Thoracic aorta (tissue), 2 donors: Measurements from ENCODE around the gene SERINC2. TPM values are rescaled to one million over a fixed set of nuclear protein-coding genes. Genes with fewer than 3 reads are reported as not detected.
"Not testable (repeated sequence)": the region's sequence is repeated elsewhere in the genome, so short reads cannot be mapped to it uniquely, and the experiment has no call there.

Experiments used
- ATAC-seq: fragments of 150-250 bp; one replicate; pipeline ENCODE4 v1.8.0; 2017; ENCODE audit warnings: low read depth; ENCODE audit not compliant: insufficient number of reproducible peaks, low FRiP score
- DNase-seq: peaks from one replicate; pipeline ENCODE4 v3.0.0-alpha.2; 2020; ENCODE audit warnings: low spot score
- H3K27ac ChIP-seq, 2 donors: fragments of 200-600 bp; sonication (generic); 1 replicate in 1 of 2; 2 replicates in 1 of 2; pipeline ENCODE4 v1.5.1; 2016; ENCODE audit warnings: mild to moderate bottlenecking in 2 of 2, moderate library complexity in 2 of 2
- H3K27me3 ChIP-seq: fragments of 200-600 bp; sonication (generic); replicated peaks from 2 replicates; pipeline ENCODE4 v1.6.0; 2016; ENCODE audit warnings: mild to moderate bottlenecking; ENCODE audit not compliant: insufficient read depth
- H3K36me3 ChIP-seq: fragments of 200-600 bp; sonication (generic); one replicate; pipeline ENCODE4 v1.5.1; 2016
- H3K4me1 ChIP-seq, 2 donors: fragments of 200-600 bp; sonication (generic); 1 replicate in 1 of 2; 2 replicates in 1 of 2; pipeline versions ENCODE4 v1.5.1 to v1.6.0; 2016; ENCODE audit warnings: low read depth in 2 of 2, mild to moderate bottlenecking in 1 of 2; ENCODE audit not compliant: control insufficient read depth in 1 of 2
- H3K4me3 ChIP-seq: fragments of 200-600 bp; sonication (generic); 2 replicates; pipeline ENCODE4 v1.5.1; 2016; ENCODE audit warnings: mild to moderate bottlenecking
- H3K9me3 ChIP-seq: fragments of 200-600 bp; sonication (generic); 2 replicates; pipeline ENCODE4 v1.5.1; 2016
- CTCF ChIP-seq: fragments of 200-600 bp; sonication (generic); IDR thresholded peaks from one replicate; pipeline ENCODE4 v1.5.1; 2019; ENCODE audit warnings: antibody characterized with exemption
- total RNA-seq, 2 donors: library from RNA; depleted of rRNA; stranded (reverse); fragments of >200 nt; gene quantifications; one replicate each; pipeline versions ENCODE4 v1.1.0 to v1.2.3, GENCODE V29; 2016

Gene SERINC2
- total RNA-seq, 2 donors from 2014 or later, result 7.6 to 12.3 TPM

GRCh38 chr1:31426249-31426922 lies 13.4 kb downstream of the SERINC2 start:
- H3K27me3 ChIP-seq, result no peaks in the 10 kb centered on the region

GRCh38 chr1:31427322-31427721 lies 14.3 kb downstream of the SERINC2 start:
- H3K36me3 ChIP-seq, result no peaks in the 10 kb centered on the region
- H3K4me1 ChIP-seq, result no peaks in the 10 kb centered on the region
- TF ChIP-seq CTCF, result no peak
- DNase-seq, result no peak
- no peak overlapping the region for H3K4me3 ChIP-seq
- no peak overlapping the region for H3K27ac ChIP-seq
- no peaks in the 10 kb centered on the region for H3K9me3 ChIP-seq
- no peaks in the 10 kb centered on the region for H3K27me3 ChIP-seq
- no peak for ATAC-seq

More at GRCh38 chr1:31426249-31426922, 13.4 kb downstream of the SERINC2 start:
- Histone ChIP-seq H3K4me1 (no peaks in the 10 kb centered on the region), H3K27ac (no peak overlapping the region), H3K36me3 (no peaks in the 10 kb centered on the region), H3K4me3 (no peak overlapping the region), H3K9me3 (no peaks in the 10 kb centered on the region)
- DNase-seq (no peak), ATAC-seq (no peak)
- no peak for TF ChIP-seq CTCF

GRCh38 chr1:31428436-31429221 lies 15.6 kb downstream of the SERINC2 start:
- H3K27ac ChIP-seq, result no peak overlapping the region
- no peak for TF ChIP-seq CTCF
- H3K9me3 ChIP-seq, result no peaks in the 10 kb centered on the region
- H3K4me3 ChIP-seq, result no peak overlapping the region
- no peaks in the 10 kb centered on the region for H3K36me3 ChIP-seq
- no peaks in the 10 kb centered on the region for H3K4me1 ChIP-seq
- ATAC-seq, result no peak
- H3K27me3 ChIP-seq, result no peaks in the 10 kb centered on the region
- no peak for DNase-seq

GRCh38 chr1:31429583-31429982 lies 16.6 kb downstream of the SERINC2 start:
- Histone ChIP-seq H3K4me3 (no peak overlapping the region), H3K4me1 (no peaks in the 10 kb centered on the region), H3K27me3 (no peaks in the 10 kb centered on the region), H3K36me3 (no peaks in the 10 kb centered on the region), H3K9me3 (no peaks in the 10 kb centered on the region), H3K27ac (no peak overlapping the region)
- ATAC-seq (no peak), DNase-seq (no peak)
- TF ChIP-seq CTCF, result no peak

- H3K27ac ChIP-seq, H3K4me3 ChIP-seq, H3K9me3 ChIP-seq, ATAC-seq, H3K4me1 ChIP-seq, DNase-seq, H3K27me3 ChIP-seq, H3K36me3 ChIP-seq: not testable (repeated sequence)
Measured at GRCh38 chr1:31431351-31432257, 18.6 kb downstream of the SERINC2 start.
